Stimulated activated CD4-positive, alpha-beta T cell treated with anti-CD3 and anti-CD28 coated beads, Interleukin-1b, Interleukin-23, amount 100 ng/mL, for 24 hours (primary cell): Measurements from ENCODE around the gene PRR4.

ENCODE experiments used
- DNase-seq, 4 experiments: peaks; one replicate each; pipeline ENCODE4 v3.0.0-alpha.2; 2020; ENCODE audit warnings: low read depth in 4 of 4, low spot score in 1 of 4

Gene PRR4, protein sequence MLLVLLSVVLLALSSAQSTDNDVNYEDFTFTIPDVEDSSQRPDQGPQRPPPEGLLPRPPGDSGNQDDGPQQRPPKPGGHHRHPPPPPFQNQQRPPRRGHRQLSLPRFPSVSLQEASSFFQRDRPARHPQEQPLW

DNA sequence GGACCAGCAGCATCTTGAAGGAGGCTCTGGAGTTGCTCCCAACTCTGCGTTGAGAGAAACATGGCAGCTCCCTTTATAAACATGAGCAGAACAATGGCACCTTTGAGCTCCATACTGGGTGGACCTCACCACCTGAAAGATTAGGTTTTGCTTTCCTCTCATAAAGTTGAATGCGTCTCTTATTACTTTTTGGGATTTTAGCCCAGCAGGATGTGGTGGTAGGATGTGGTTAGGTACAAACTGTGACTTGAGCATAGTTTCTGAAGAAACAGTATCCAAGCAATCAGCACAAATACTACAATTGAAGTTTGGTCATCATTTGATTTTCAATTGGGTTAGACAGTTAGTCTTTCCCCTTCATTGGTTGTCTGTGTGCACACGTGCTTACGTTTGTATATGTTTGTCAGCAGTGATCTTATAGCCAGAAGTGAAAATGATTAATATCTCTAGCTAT is at the start of gene PRR4:
PRR4 (minus strand) TSS at position 51 of the 454 bp plus-strand sequence; CDS start at position 13, 38 bp downstream.
- DNase-seq: no peak

DNA sequence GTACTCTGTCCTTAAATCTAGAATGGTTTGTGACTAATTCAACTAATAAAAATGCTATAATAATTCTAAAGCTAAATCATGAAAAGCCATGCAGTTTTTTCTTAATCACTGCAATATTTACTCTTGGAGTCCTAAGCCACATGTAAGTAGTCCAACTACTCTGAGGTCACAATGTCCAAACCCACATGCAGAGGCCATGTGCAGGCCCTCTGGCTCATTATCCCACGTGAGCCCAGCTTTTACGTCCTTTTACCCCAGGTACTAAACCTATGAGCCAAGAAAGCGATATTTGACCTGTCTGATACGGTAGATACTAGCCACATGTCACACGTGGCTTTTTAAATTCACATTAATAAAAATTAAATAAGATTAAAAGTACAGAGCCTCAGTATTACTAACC is 47.6 kb upstream of the PRR4 start:
- no peak for DNase-seq

GRCh38 chr12:10891937-10892336 is 42.7 kb upstream of the PRR4 start:
- DNase-seq: no peak

- DNase-seq: no peak
Measured at GRCh38 chr12:10889226-10889625, 40.0 kb upstream of the PRR4 start.

DNA sequence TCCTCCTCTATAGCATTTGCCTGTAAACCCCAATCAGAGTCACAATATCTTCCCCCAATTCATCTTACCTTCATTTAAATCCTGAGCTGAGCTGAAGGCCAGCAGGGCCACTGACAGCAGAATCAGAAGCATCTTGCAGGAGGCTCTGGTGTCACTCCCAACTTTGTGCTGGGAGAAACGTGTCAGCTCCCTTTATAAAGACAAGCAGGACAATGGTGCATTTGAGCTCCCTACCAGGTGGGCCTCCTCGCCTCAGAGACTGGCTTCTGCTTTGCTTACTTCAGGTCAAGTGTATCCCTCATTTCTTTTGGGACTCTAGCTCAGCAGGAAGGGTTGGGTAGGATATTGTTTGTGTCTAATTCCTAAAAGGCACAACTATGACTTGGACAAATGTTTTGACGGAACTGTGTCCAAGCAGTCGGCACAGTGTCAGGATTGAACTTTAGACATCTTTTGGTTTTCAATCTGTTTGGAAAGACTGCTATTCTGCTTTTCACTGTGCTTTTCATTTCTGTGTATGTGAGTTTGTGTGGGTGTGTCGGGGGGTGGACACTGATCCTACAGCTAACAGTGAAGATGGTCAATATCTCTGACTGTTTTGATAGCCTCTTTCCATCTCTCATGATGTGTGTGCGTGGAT is 34.9 kb upstream of the PRR4 start, which contains the start of gene PRH1:
PRH1 (minus strand) TSS at position 170 of the 640 bp plus-strand sequence; CDS start at position 132, 38 bp downstream.
- no peak for DNase-seq

GRCh38 chr12:10873378-10873777 is 24.1 kb upstream of the PRR4 start:
- no peak for DNase-seq

- no peak for DNase-seq
Measured at GRCh38 chr12:10867381-10867780, 18.1 kb upstream of the PRR4 start.

- no peak for DNase-seq
Measured at GRCh38 chr12:10863512-10864218, 14.4 kb upstream of the PRR4 start.

DNA sequence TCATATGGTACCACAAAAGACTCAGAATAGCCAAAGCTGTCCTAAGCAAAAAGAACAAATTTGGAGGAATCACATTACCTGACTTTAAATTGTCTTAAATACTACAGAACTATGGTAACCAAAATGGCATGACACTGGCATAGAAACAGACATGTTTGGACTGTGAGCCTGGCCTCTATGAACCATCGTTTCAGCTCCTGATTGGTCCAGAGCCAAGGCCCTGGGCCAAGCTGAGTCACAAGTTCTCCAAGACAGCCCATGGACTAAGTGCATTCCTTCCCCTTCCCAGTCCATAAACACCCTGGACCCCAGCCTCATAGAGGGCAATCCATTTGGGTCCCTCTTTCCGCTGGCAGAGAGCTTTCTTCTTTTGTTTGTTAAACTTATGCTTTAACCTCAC is 12.1 kb upstream of the PRR4 start:
- DNase-seq: no peak

GRCh38 chr12:10855807-10856206 is 6.5 kb upstream of the PRR4 start:
- no peak for DNase-seq

DNA sequence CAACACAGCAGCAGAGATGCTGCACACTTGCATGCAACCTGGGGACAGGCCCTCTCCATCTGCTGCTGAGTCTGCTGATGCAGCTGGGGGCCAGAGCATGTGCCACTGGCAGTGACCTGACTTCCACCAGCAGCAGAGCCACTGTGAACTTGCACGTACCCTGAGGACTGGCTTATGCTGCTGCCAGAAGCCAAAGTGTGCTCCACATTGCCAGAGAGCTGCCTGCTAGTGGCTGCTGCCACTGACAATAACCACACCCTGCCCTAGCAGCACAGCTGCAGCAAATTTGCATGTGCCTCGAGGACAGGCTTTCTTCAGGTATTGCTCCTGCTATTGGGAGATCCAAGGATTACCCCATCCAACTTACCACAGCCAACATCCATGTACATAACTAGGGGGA is 4.5 kb upstream of the PRR4 start:
- DNase-seq: no peak

- no peak for DNase-seq
Measured at GRCh38 chr12:10851243-10851858, 2.1 kb upstream of the PRR4 start.

DNA sequence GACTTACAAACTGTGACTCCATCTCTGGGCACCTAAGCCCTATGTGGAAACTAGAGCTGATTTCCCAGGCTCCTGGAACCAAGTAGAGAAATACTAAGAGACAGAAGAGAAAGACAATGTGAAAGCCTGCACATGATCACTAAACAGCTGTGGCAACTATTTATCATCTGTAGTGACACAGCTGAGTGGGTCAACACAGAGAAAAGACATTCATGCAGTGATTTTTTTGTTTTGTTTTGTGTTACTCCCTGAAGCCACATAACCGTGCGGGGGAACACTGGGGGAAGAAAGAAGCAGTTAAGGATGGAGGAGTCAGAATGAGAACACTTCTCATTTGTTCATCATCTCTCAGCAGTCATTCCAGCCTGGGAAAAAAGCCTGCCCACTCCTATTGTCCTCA is 1.5 kb downstream of the PRR4 start:
- DNase-seq: no peak

DNA sequence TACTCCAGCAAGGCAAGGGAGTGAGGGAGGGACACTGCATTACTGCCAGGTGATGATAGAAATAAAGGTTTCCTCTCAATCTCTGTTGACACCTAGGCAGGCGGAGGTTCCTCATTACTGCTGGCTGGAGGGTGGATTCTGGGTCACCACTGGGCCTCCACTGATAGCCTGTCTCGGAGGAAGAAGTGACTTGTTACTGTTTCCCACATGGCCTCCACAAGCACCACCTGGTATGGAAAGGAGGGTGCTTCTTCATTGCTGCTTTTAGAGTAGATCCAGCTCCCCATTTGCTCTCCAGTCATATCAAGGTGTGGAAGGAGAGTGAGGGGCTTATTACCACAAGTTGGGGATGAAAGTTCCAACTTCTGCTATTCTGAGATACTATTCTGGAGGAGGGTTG is 6.4 kb downstream of the PRR4 start:
- no peak for DNase-seq

DNA sequence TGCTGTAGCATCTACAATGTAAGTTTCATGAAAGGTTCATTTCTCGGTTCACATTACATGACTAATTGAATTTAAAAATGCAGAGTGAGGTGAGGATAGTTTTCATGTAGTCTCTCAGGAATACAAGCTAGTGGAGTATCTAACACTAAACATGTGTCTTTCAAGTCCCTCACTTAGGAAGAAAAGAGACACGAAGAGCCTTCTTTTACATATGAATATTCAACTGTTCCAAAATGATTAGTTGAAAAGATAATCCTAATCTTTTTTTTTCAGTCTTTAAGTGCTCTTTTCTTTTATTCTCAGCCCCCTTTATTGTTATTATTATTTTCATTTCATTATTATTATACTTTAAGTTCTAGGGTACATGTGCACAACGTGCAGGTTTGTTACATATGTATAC is 10.8 kb downstream of the PRR4 start:
- no peak for DNase-seq

GRCh38 chr12:10829994-10830393 is 19.3 kb downstream of the PRR4 start:
- no peak for DNase-seq

- no peak for DNase-seq
Measured at GRCh38 chr12:10826258-10826657, 23.0 kb downstream of the PRR4 start, which contains the start of gene TAS2R10. TSS of gene TAS2R10 (minus strand) at chr12:10826358. CDS start at chr12:10826269, 89 bp downstream.

- no peak for DNase-seq
Measured at GRCh38 chr12:10824957-10825356, 24.3 kb downstream of the PRR4 start.

GRCh38 chr12:10811883-10812536 is 37.3 kb downstream of the PRR4 start:
- DNase-seq: no peak

DNA sequence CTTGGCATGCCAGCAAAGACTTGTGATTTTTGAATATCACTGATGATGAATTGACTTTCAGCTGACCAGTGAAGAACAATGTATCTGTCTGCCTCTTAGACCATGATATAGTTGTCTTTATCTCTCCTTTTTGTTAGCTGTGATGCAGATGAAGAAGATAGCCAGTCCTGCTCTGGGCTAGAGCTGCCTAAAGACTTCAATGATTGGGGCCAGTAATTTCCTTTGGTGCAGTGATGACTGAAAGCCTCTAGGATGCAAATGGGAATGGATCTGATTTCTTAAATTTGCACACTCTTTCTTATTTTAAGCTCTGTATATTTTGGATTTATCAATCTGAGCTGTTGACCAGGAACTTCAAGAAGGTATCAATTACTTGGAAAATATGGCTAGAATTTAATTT is 39.2 kb downstream of the PRR4 start, which contains the start of gene TAS2R9:
TAS2R9 (minus strand) TSS at position 101 of the 400 bp plus-strand sequence; CDS start at position 8, 93 bp downstream.
- DNase-seq: no peak

DNA sequence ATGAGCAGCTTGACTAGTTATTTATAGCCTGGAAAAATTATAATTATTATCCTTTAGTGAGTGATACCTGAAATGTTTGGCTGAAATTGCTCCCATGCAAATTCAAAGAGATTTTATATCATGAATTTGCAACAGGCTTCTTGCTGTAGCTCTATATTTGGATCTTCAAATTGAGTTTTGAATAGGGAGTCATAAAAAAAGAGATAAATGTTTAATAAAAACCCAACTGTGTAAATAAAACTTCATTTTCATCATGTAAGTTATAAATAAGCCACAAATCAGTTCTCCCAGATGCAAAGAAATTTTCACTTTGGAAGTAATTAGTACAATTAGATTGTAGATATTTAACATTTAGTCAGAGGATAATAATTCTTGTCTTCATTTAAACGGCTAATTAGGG is 42.1 kb downstream of the PRR4 start, which contains the start of gene TAS2R8:
TAS2R8 (minus strand) TSS at position 101 of the 400 bp plus-strand sequence. CDS start 306 bp downstream, outside the sequence.
- DNase-seq: no peak
